ENCODE measurements around the gene HEPACAM. TPM values are rescaled to one million over a fixed set of nuclear protein-coding genes. Genes with fewer than 3 reads are reported as not detected.

HEPACAM gene
- total and polyA plus RNA-seq, 7 donors, result 0.27 to 5.5 (median 0.52) TPM; not detected in 2

DNA sequence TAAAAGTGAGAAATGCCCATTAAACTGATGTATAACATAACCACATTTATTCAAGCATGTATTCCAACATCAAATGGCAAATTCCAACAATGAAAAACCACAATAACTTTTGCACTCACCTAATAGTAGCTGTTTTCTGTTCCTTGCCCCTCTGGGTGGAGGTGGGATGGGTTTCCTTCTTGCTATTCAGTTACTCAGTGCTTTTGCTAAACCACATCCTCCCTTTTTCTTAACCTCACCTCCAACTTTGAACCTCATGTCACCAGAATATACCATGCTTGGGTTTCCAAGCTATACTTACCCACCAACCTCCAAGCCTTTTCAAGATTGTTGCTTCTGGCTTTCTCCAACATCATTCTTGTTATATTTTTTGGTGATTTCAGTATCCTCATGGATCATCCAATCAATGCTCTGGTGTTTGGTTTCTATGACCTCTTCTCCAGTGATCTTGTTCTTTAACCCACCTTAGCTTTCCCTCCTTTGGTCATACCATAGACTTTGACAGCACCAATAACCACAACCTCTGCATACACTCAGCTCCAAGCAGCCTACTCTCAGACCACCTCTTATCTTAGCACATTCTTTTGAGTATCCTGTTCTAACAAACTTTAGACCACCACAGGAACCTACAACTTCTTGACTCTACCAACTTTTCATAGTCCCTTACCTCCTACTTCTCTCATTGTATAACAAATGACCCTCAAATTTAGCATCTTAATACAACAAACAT, 14.9 kb upstream of the HEPACAM start:
- no peak for DNase-seq
- Histone ChIP-seq H3K27me3 (no peaks in the 10 kb centered on the region), H3K36me3 (no peaks in the 10 kb centered on the region), H3K27ac (no peak overlapping the region), H3K4me1 (peaks cover 0 to 13% (median 10%) of the 10 kb centered on the region in 4 donors), H3K4me3 (no peak overlapping the region), H3K9me3 (no peaks in the 10 kb centered on the region)
- intact Hi-C loops (cut with DNase I), result loop anchor here (5.0 to 10.0 kb wide), 6 partner anchors 148 to 1208 kb away; partner anchors contain the start of genes MSANTD2, STT3A, TMEM218 and VSIG2
- TF ChIP-seq POLR2AphosphoS5 (IDR thresholded peaks at IDR 0.05) (no peak), POLR2A (IDR thresholded peaks at IDR 0.05) (no peak), EP300 (IDR thresholded peaks at IDR 0.05) (no peak)
- TF ChIP-seq, protein P1, sequence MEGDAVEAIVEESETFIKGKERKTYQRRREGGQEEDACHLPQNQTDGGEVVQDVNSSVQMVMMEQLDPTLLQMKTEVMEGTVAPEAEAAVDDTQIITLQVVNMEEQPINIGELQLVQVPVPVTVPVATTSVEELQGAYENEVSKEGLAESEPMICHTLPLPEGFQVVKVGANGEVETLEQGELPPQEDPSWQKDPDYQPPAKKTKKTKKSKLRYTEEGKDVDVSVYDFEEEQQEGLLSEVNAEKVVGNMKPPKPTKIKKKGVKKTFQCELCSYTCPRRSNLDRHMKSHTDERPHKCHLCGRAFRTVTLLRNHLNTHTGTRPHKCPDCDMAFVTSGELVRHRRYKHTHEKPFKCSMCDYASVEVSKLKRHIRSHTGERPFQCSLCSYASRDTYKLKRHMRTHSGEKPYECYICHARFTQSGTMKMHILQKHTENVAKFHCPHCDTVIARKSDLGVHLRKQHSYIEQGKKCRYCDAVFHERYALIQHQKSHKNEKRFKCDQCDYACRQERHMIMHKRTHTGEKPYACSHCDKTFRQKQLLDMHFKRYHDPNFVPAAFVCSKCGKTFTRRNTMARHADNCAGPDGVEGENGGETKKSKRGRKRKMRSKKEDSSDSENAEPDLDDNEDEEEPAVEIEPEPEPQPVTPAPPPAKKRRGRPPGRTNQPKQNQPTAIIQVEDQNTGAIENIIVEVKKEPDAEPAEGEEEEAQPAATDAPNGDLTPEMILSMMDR (IDR thresholded peaks at IDR 0.05), result no peak

DNA sequence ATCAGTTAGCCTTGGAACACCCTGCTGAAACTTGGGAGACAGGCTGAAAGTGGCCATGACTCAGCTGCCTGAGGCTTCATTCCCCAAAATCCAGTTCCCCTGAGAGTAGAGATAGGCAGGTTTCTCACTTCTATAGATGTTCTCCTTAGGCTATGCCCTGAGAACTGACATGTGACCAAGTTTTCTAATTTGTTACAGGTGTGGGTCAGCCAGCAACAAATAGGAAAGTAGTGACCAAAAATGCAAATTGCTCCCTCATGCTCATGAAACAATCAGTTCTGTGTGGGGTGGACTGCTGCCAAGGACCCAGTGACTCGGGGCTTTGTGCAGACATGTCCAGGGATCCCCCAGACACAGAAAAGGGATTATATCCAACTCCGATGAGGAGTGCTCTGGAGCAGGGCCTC, 10.9 kb upstream of the HEPACAM start:
- H3K4me1 ChIP-seq, result no peaks in the 10 kb centered on the region
- no peak overlapping the region for H3K27ac ChIP-seq
- no peaks in the 10 kb centered on the region for H3K9me3 ChIP-seq
- H3K4me3 ChIP-seq, result no peak overlapping the region
- intact Hi-C loops (cut with DNase I), result no loop called here
- TF ChIP-seq, protein P1 (IDR thresholded peaks at IDR 0.05), result no peak
- TF ChIP-seq POLR2AphosphoS5 (IDR thresholded peaks at IDR 0.05) (no peak), POLR2A (IDR thresholded peaks at IDR 0.05) (no peak), EP300 (IDR thresholded peaks at IDR 0.05) (no peak)
- WGBS, 2 donors, result 55 to 76% methylated on average over 2 of the region's 2 CpGs
- no peak for DNase-seq
- H3K36me3 ChIP-seq, result no peaks in the 10 kb centered on the region
- H3K27me3 ChIP-seq, result no peaks in the 10 kb centered on the region

DNA sequence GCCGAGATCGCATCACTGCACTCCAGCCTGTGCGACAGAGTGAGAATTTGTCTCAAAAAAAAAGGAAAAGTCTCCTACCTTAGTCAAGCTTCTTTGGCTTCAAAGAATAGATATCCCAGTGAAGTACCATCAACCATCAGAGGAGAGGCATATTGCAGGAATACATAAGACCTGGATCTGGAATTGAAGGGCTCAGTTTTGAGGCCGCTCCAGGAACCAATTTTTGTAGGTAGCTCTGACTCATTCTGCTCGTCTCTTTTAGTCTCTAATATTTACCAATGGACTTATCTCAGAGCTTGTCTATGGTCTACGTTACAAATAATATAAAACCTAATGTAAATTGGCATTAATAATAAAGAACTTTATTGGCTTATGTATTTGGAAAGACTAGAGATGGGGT, 10.0 kb upstream of the HEPACAM start:
- intact Hi-C loops (cut with DNase I), result no loop called here
- Histone ChIP-seq H3K27ac (no peak overlapping the region), H3K36me3 (no peaks in the 10 kb centered on the region), H3K4me1 (no peaks in the 10 kb centered on the region), H3K27me3 (no peaks in the 10 kb centered on the region), H3K4me3 (no peak overlapping the region), H3K9me3 (no peaks in the 10 kb centered on the region)
- WGBS, 2 donors, result 70 to 73% methylated on average over 6 of the region's 6 CpGs
- DNase-seq, result no peak
- TF ChIP-seq POLR2AphosphoS5 (IDR thresholded peaks at IDR 0.05) (no peak), POLR2A (IDR thresholded peaks at IDR 0.05) (no peak), EP300 (IDR thresholded peaks at IDR 0.05) (no peak)
- TF ChIP-seq, protein P1 (IDR thresholded peaks at IDR 0.05), result no peak

DNA sequence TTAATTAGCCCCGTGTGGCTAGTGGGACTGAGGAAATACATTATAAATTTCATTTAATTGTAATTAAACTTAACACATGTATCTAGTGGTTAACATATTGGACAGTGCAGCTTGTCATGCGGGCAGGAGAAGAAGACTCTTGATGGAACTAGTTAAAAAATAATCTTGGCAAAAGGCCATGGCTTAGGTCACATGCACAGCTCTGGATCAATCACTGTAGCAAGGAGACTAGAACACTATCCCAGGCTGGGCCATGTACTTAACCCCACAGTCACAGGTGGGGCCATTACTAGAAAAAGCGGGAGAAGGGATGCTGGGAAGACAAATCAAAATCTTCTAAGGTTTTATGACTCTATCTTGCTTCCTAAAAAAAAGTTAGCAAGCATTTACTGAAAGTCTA, 8.7 kb upstream of the HEPACAM start:
- TF ChIP-seq POLR2AphosphoS5 (IDR thresholded peaks at IDR 0.05), result no peak
- TF ChIP-seq EP300 (IDR thresholded peaks at IDR 0.05), result no peak
- TF ChIP-seq, protein P1 (IDR thresholded peaks at IDR 0.05), result no peak
- no peak for TF ChIP-seq POLR2A (IDR thresholded peaks at IDR 0.05)
- Histone ChIP-seq H3K36me3 (no peaks in the 10 kb centered on the region), H3K4me1 (no peaks in the 10 kb centered on the region), H3K27ac (no peak overlapping the region), H3K4me3 (no peak overlapping the region), H3K27me3 (no peaks in the 10 kb centered on the region), H3K9me3 (no peaks in the 10 kb centered on the region)
- WGBS, 2 donors, result 82 to 83% methylated on average over 3 of the region's 3 CpGs
- no peak for DNase-seq
- intact Hi-C loops (cut with DNase I), result no loop called here

DNA sequence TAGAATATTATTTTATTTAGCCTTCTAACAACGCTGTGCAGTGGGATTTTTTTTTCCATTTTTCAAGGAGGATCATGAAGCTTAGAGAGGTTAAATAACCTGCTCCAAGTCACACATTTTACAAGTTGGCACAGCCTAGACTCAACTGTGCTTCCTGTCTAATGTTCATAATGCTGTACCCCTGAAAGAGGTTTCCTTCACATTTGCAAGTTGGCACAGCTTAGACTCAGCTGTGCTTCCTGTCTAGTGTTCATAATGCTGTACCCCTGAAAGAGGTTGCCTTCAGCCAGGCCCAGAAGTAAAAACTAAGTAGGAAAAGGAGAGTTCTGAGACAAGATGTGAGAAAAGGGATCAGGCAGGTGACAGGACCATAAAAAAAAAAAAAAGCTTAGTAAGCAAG, 7.9 kb upstream of the HEPACAM start:
- Histone ChIP-seq H3K36me3 (no peaks in the 10 kb centered on the region), H3K4me3 (no peak overlapping the region), H3K9me3 (no peaks in the 10 kb centered on the region), H3K27ac (no peak overlapping the region), H3K27me3 (no peaks in the 10 kb centered on the region), H3K4me1 (no peaks in the 10 kb centered on the region)
- intact Hi-C loops (cut with DNase I), result no loop called here
- 26 to 79% methylated on average over 1 of the region's 1 CpG for WGBS, 2 donors
- no peak for DNase-seq
- TF ChIP-seq, protein P1 (IDR thresholded peaks at IDR 0.05), result no peak
- TF ChIP-seq POLR2AphosphoS5 (IDR thresholded peaks at IDR 0.05), result no peak
- no peak for TF ChIP-seq EP300 (IDR thresholded peaks at IDR 0.05)
- no peak for TF ChIP-seq POLR2A (IDR thresholded peaks at IDR 0.05)
